ENCODE results near the gene AHNAK.

AHNAK gene

DNA sequence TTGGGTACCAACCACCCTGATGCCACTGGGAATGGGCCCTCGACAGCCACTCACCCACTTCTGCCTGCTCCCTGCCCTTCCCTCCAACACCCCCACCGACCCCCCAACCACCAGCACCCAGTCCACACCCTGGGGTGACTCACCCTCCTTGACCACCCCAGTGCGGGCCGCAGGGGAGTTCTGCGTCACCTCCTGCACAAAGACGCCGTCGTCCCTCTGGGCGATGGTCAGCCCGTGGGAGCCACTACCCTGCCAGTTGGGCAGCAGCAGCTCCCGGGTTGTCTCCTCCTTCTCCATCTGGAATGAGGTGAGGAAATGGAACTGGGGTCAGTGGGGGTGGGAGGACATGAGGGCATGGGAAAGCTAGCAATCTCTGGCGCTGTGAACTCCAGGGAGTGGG is 10.8 kb downstream of the AHNAK start:
- Histone ChIP-seq H3K9me2 (ENCODE audit: low read depth, low read length) (no peaks in the 10 kb centered on the region), H3K4me3 (ENCODE audit: low read depth, low read length, poor library complexity, severe bottlenecking) (no peak overlapping the region), H2AFZ (ENCODE audit: low read length) (no peak overlapping the region), H3K9me3 (ENCODE audit: low read length) (no peaks in the 10 kb centered on the region), H3K4me2 (ENCODE audit: low read length) (no peak overlapping the region), H3K4me1 (ENCODE audit: insufficient read depth, low read length, severe bottlenecking) (peaks cover 17% of the 10 kb centered on the region), H3F3A (ENCODE audit: insufficient read depth, low read length) (no peaks in the 10 kb centered on the region), H3K79me2 (ENCODE audit: insufficient read depth, low read length) (no peaks in the 10 kb centered on the region), H3K9ac (ENCODE audit: low read length) (no peak overlapping the region), H3K27ac (ENCODE audit: low read depth, low read length, poor library complexity, severe bottlenecking) (no peak overlapping the region), H3K36me3 (ENCODE audit: insufficient read depth, low read length) (no peaks in the 10 kb centered on the region), H4K20me1 (ENCODE audit: insufficient read depth, low read length) (no peaks in the 10 kb centered on the region), H3K27me3 (ENCODE audit: insufficient read depth, low read length) (no peaks in the 10 kb centered on the region; the same call in 1 of the 2 replicates)
- TF ChIP-seq, protein P1, sequence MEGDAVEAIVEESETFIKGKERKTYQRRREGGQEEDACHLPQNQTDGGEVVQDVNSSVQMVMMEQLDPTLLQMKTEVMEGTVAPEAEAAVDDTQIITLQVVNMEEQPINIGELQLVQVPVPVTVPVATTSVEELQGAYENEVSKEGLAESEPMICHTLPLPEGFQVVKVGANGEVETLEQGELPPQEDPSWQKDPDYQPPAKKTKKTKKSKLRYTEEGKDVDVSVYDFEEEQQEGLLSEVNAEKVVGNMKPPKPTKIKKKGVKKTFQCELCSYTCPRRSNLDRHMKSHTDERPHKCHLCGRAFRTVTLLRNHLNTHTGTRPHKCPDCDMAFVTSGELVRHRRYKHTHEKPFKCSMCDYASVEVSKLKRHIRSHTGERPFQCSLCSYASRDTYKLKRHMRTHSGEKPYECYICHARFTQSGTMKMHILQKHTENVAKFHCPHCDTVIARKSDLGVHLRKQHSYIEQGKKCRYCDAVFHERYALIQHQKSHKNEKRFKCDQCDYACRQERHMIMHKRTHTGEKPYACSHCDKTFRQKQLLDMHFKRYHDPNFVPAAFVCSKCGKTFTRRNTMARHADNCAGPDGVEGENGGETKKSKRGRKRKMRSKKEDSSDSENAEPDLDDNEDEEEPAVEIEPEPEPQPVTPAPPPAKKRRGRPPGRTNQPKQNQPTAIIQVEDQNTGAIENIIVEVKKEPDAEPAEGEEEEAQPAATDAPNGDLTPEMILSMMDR (IDR thresholded peaks at IDR 0.05; ENCODE audit: low read length) = no peak
- TF ChIP-seq EZH2 (IDR thresholded peaks at IDR 0.05; ENCODE audit: borderline replicate concordance, low read length) = no peak

DNA sequence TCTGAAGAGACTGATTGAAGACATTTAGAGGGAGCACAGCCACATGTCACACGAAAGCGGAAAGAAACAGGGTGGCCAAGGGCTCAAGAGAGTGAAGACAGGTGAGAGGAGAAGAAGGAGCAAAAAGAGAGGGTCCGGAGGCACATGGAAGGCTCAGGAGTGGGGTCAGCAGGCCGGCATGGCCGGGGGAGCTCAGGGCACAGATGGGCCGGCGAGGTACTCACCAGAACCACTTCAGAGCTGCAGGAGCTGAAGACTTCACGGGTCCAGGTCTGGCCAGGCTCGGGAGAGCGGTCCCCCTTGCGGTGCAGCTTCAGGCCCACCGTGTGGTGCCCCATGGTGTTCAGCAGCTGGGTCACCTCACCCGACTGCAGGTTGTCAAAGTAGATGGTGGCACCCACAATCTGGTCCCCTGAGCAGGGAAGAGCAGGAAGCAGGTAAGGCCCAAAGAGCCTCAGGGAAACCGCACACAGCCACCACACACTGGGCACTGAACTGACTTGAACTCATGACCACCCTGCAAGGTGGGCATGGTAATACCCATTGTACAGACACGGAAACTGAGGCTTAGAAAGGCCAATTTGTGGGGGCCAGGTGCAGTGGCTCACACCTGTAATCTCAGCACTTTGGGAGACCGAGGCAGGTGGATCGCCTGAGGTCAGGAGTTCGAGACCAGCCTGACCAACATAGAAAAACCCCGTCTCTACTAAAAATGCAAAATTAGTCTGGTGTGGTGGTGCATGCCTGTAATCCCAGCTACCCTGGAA is 11.6 kb downstream of the AHNAK start:
- H3K9ac ChIP-seq (ENCODE audit: low read length) = no peak overlapping the region
- H3K9me2 ChIP-seq (ENCODE audit: low read depth, low read length) = no peaks in the 10 kb centered on the region
- H3K4me3 ChIP-seq (ENCODE audit: low read depth, low read length, poor library complexity, severe bottlenecking) = no peak overlapping the region
- no peaks in the 10 kb centered on the region for H3K9me3 ChIP-seq (ENCODE audit: low read length)
- H3K27me3 ChIP-seq (ENCODE audit: insufficient read depth, low read length) = no peaks in the 10 kb centered on the region; the same call in 1 of the 2 replicates
- H3K4me2 ChIP-seq (ENCODE audit: low read length) = no peak overlapping the region
- no peaks in the 10 kb centered on the region for H3K79me2 ChIP-seq (ENCODE audit: insufficient read depth, low read length)
- H3K27ac ChIP-seq (ENCODE audit: low read depth, low read length, poor library complexity, severe bottlenecking) = no peak overlapping the region
- H3K4me1 ChIP-seq (ENCODE audit: insufficient read depth, low read length, severe bottlenecking) = peaks cover 13% of the 10 kb centered on the region
- H3K36me3 ChIP-seq (ENCODE audit: insufficient read depth, low read length) = no peaks in the 10 kb centered on the region
- no peaks in the 10 kb centered on the region for H4K20me1 ChIP-seq (ENCODE audit: insufficient read depth, low read length)
- no peak overlapping the region for H2AFZ ChIP-seq (ENCODE audit: low read length)
- TF ChIP-seq, protein P1 (IDR thresholded peaks at IDR 0.05; ENCODE audit: low read length) = no peak
- TF ChIP-seq EZH2 (IDR thresholded peaks at IDR 0.05; ENCODE audit: borderline replicate concordance, low read length) = no peak
- no peaks in the 10 kb centered on the region for H3F3A ChIP-seq (ENCODE audit: insufficient read depth, low read length)

DNA sequence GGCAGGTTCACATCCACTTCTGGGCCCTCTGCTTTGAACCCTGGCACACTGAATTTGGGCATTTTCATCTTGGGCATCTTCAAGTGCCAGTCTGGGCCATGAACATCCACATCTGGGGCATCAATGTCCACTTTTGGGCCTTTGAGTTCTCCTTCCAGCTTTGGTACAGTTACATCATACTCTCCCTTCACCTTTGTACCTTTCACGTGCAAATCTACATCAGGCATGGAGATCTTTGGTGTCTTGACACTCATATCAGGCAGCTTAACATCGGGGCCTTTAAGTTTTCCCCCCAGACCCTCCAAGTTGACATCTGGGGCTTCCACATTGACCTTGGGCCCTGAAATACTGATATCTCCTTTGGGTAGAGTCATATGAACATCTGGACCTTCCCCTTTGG is 14.5 kb downstream of the AHNAK start:
- Histone ChIP-seq H3K9ac (ENCODE audit: low read length) (no peak overlapping the region), H4K20me1 (ENCODE audit: insufficient read depth, low read length) (no peaks in the 10 kb centered on the region), H3K36me3 (ENCODE audit: insufficient read depth, low read length) (no peaks in the 10 kb centered on the region), H3K9me2 (ENCODE audit: low read depth, low read length) (no peaks in the 10 kb centered on the region), H3K4me2 (ENCODE audit: low read length) (no peak overlapping the region), H3K4me3 (ENCODE audit: low read depth, low read length, poor library complexity, severe bottlenecking) (no peak overlapping the region), H3F3A (ENCODE audit: insufficient read depth, low read length) (no peaks in the 10 kb centered on the region), H3K27ac (ENCODE audit: low read depth, low read length, poor library complexity, severe bottlenecking) (no peak overlapping the region), H3K4me1 (ENCODE audit: insufficient read depth, low read length, severe bottlenecking) (no peaks in the 10 kb centered on the region), H3K27me3 (ENCODE audit: insufficient read depth, low read length) (no peaks in the 10 kb centered on the region), H3K79me2 (ENCODE audit: insufficient read depth, low read length) (no peaks in the 10 kb centered on the region), H2AFZ (ENCODE audit: low read length) (no peak overlapping the region), H3K9me3 (ENCODE audit: low read length) (no peaks in the 10 kb centered on the region)
- TF ChIP-seq, protein P1 (IDR thresholded peaks at IDR 0.05; ENCODE audit: low read length) = no peak
- no peak for TF ChIP-seq EZH2 (IDR thresholded peaks at IDR 0.05; ENCODE audit: borderline replicate concordance, low read length)
